BLaER1 (cell line): Measurements from ENCODE around the gene EYA4.

ENCODE experiments used
- H3K27ac ChIP-seq: shearing (Covaris generic); formaldehyde crosslinking; 2 replicates; pipeline ENCODE4 v1.8.1; 2022
- H3K27me3 ChIP-seq: shearing (Covaris generic); formaldehyde crosslinking; 2 replicates; pipeline ENCODE4 v1.8.1; 2022
- H3K36me3 ChIP-seq: shearing (Covaris generic); formaldehyde crosslinking; 2 replicates; pipeline ENCODE4 v1.8.1; 2022
- H3K4me1 ChIP-seq: shearing (Covaris generic); formaldehyde crosslinking; 2 replicates; pipeline ENCODE4 v1.8.1; 2022
- H3K4me2 ChIP-seq: shearing (Covaris generic); formaldehyde crosslinking; 2 replicates; pipeline ENCODE4 v1.8.1; 2022
- H3K4me3 ChIP-seq: shearing (Covaris generic); formaldehyde crosslinking; 2 replicates; pipeline ENCODE4 v1.8.1; 2022
- H3K9ac ChIP-seq: shearing (Covaris generic); formaldehyde crosslinking; 2 replicates; pipeline ENCODE4 v1.8.1; 2022
- H3K9me3 ChIP-seq: shearing (Covaris generic); formaldehyde crosslinking; 2 replicates; pipeline ENCODE4 v1.8.1; 2022
- H4K20me1 ChIP-seq: shearing (Covaris generic); formaldehyde crosslinking; 2 replicates; pipeline ENCODE4 v1.8.1; 2022
- Cebpa-rat ChIP-seq: shearing (Covaris generic); IDR thresholded peaks from 2 replicates; pipeline ENCODE4 v1.8.1; 2022

The EYA4 gene

DNA sequence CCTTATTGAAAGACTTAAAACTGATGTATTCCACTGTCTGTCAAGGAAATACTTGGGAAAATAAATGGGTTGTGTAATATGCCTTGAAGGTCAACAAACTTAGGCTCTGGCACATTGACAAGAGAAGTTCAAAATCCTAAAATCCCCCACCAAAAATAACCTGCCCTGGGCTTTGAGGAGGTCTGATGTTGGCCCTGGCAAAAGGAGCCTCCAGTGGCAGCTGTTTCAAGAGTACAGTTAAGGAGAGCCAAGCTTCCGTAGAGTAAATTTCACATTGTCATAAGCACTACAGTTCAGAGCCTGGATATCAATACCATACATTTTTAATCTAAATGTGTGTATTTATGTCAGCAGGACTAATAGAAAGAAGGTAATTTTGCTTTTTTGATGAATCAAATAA is 282.7 kb downstream of the EYA4 start:
- no peak for TF ChIP-seq Cebpa-rat
- H3K36me3 ChIP-seq = peaks cover 17% of the 10 kb centered on the region
- H3K4me1 ChIP-seq = no peaks in the 10 kb centered on the region
- H3K4me2 ChIP-seq = no peak overlapping the region
- no peaks in the 10 kb centered on the region for H4K20me1 ChIP-seq
- H3K27me3 ChIP-seq = no peaks in the 10 kb centered on the region
- H3K4me3 ChIP-seq = no peak overlapping the region
- H3K27ac ChIP-seq = no peak overlapping the region
- H3K9ac ChIP-seq = no peak overlapping the region
- H3K9me3 ChIP-seq = no peaks in the 10 kb centered on the region

DNA sequence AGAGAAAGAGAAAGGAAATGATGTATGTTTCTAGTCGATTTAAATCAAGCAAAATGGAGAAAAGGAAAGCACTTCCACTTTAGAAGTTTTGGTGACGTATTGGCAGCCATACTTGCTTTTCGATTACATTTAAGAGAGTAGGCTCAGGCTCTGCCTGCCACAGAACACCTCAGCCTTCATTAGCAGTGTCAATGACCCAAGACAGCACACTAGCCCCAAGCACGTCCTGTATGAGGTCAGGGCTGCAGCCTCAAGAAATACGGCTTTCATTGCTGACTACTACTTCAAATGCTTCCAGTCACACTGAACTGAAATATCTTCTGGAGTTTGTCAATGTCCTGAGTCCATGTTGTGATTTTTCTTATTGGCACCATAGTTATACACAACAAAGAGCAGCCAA is 285.3 kb downstream of the EYA4 start:
- no peak overlapping the region for H3K9ac ChIP-seq
- no peaks in the 10 kb centered on the region for H3K27me3 ChIP-seq
- H4K20me1 ChIP-seq = no peaks in the 10 kb centered on the region
- peaks cover 20% of the 10 kb centered on the region for H3K36me3 ChIP-seq
- no peak overlapping the region for H3K4me3 ChIP-seq
- no peak for TF ChIP-seq Cebpa-rat
- H3K9me3 ChIP-seq = no peaks in the 10 kb centered on the region
- H3K27ac ChIP-seq = no peak overlapping the region
- H3K4me1 ChIP-seq = no peaks in the 10 kb centered on the region
- H3K4me2 ChIP-seq = no peak overlapping the region

DNA sequence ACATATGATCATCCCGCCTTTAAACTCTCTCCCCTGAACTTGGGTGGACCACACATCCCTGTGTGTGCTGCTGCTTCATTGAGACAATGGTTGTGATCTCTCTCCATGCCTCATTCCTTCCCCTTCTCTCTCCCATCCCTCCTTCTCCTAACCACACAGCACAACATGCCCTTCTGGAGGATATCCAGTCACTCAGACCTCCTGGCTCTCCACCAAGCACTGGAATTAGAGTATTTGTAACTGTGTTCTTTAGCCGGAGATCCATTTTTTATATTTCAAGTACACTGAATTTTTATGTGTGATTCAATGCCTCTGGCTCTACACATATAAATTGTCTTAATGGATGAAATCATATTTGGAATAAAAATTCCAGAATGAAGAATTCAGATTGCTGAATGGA is 287.4 kb downstream of the EYA4 start:
- Histone ChIP-seq H3K9ac (no peak overlapping the region), H3K4me3 (no peak overlapping the region)
- TF ChIP-seq Cebpa-rat = no peak

DNA sequence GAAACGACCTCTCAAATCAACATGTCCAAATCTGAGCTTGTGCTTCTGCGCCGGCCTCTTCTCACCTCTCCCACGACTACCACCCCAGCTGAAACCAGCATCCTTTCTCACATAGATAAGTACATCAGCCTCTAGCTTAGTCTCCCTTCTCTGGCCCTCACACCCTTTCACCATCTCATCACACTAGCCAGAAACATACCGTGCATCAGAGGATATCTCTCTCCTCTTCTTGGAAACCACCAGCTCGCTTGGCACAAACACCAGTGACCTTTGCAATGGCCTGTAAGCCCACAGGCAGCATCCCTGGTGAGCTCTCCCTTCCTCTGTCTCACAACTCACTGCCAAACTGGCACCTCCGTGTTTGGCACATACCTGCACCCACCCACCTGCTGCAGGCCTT is 291.8 kb downstream of the EYA4 start:
- Histone ChIP-seq H3K36me3 (peaks cover 17% of the 10 kb centered on the region), H3K9me3 (no peaks in the 10 kb centered on the region), H3K9ac (no peak overlapping the region), H3K27me3 (no peaks in the 10 kb centered on the region), H4K20me1 (no peaks in the 10 kb centered on the region), H3K4me1 (no peaks in the 10 kb centered on the region), H3K4me2 (no peak overlapping the region), H3K4me3 (no peak overlapping the region), H3K27ac (no peak overlapping the region)
- no peak for TF ChIP-seq Cebpa-rat

More for the DNA sequence above, 287.4 kb downstream of the EYA4 start:
- Histone ChIP-seq H3K36me3 (peaks cover 29% of the 10 kb centered on the region), H3K4me2 (no peak overlapping the region), H3K9me3 (no peaks in the 10 kb centered on the region), H3K4me1 (no peaks in the 10 kb centered on the region), H3K27me3 (no peaks in the 10 kb centered on the region), H3K27ac (no peak overlapping the region), H4K20me1 (no peaks in the 10 kb centered on the region)

DNA sequence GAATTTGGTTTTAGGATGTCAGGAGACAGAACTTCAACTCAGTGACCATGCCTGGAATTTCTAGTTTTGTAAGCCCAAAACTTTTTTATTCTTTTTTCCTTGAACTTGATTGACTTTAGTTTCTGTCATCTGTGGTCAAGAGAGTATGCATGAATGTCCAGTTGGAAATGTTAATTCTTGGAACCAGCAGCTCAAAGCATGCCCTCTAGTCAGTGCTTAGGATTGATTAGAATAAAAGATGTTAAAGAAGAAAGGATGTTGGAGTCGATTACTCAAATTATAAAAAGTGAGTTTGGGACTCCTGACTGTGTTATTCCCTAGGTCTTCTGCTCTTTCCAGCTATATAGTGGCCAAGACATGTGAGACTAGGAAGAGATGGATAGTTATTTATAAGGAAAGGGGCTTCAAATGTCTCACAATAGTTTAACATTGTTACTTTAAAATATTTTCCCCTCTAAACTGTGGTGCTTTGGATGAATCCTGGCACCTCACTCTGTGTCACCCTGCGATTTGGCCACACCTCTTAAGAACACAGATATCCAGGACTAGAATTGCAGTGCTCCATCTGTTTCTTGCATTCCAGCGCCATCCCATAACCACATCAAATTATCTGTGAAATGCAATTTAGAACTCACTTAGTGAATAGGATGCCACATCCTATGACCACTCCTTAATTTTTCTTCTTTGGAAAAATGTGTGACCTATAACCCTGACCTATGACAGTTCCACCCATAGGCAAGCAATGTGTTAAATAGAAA is 298.5 kb downstream of the EYA4 start:
- H3K9me3 ChIP-seq = no peaks in the 10 kb centered on the region
- H3K9ac ChIP-seq = no peak overlapping the region
- no peaks in the 10 kb centered on the region for H4K20me1 ChIP-seq
- H3K27me3 ChIP-seq = no peaks in the 10 kb centered on the region
- H3K27ac ChIP-seq = no peak overlapping the region
- H3K4me2 ChIP-seq = no peak overlapping the region
- H3K36me3 ChIP-seq = no peaks in the 10 kb centered on the region
- no peaks in the 10 kb centered on the region for H3K4me1 ChIP-seq
- no peak for TF ChIP-seq Cebpa-rat
- no peak overlapping the region for H3K4me3 ChIP-seq

DNA sequence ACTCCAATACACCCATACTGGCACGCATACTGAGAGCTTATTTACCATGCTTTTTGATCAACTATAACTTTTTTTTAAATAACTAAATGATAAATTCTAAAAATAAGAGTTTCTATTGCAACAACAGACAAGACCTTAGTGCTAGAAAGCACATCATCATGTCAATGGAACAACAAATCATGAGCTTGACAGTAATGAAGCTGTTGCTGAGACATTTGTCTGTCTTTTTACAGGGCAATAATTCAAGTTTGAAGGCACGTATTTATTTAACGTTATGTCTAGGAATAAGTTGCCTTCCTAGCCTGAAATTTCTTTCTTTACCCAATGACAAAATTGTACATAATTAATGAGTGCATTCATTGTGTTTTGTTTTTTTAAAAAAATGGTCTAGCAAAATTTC is 299.2 kb downstream of the EYA4 start:
- Histone ChIP-seq H3K9me3 (no peaks in the 10 kb centered on the region), H3K4me2 (no peak overlapping the region), H3K4me3 (no peak overlapping the region)

DNA sequence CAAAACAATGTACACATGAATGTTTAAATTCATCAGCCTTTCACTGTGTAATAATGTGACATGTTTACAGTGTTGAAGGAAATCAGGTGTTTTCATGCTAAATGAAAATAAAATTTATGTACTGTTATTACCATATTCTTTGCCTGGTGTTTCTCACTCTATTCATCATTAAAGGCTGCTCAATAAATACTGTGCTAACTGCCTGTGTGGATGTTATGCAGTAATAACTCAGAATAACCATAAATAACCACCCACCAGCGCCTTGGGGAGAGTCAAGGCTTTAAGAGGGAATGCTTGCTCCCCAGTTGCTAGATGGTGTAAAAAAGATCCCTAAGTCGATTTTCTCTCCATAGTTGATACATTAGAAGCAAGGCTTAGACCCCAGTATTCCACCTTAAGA is 299.9 kb downstream of the EYA4 start:
- H3K36me3 ChIP-seq = no peaks in the 10 kb centered on the region
- H3K4me3 ChIP-seq = no peak overlapping the region
- H3K4me1 ChIP-seq = no peaks in the 10 kb centered on the region
- no peaks in the 10 kb centered on the region for H3K27me3 ChIP-seq
- no peaks in the 10 kb centered on the region for H4K20me1 ChIP-seq
- TF ChIP-seq Cebpa-rat = no peak
- no peak overlapping the region for H3K4me2 ChIP-seq
- no peaks in the 10 kb centered on the region for H3K9me3 ChIP-seq
- no peak overlapping the region for H3K27ac ChIP-seq
- H3K9ac ChIP-seq = no peak overlapping the region

More for the DNA sequence above, 299.2 kb downstream of the EYA4 start:
- TF ChIP-seq Cebpa-rat = no peak
- H3K27ac ChIP-seq = no peak overlapping the region
- H3K9ac ChIP-seq = no peak overlapping the region
- H3K4me1 ChIP-seq = no peaks in the 10 kb centered on the region
- no peaks in the 10 kb centered on the region for H4K20me1 ChIP-seq
- H3K27me3 ChIP-seq = no peaks in the 10 kb centered on the region
- H3K36me3 ChIP-seq = no peaks in the 10 kb centered on the region

DNA sequence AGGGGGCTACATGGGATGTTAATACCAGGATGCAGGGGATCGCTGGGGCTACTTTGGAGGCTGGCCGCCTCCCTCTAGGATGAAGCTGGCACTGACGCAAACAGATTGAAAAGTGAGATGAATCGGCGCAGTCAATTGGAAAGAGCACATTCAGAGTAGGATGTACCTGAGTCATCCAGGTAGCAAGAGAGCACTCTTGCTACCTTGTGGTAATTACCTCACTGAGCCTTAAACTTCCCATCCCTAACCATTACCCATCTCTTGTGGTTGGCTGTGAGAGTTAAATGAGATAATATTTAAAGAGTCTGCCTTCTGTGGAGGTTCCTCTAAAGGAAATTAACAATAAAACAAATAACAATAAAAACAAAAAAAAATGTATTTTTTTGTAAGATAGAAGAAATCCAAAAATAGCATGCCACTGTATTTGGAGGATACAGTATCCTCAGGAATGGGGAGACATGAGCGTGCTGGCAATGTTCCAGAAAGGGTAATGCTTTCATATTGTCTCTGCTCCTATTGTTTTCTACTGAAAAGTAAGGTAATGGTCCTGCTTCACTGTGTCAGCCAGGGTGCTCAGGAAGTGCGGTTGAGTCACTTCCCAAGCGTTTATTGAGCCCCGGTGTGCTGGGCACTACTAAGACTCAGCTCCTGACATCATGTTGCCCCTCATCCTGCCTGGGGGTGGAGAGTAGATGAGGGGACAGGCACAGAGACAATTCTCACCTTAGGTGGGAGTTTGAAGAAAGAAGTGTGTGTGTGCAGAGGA is 301.1 kb downstream of the EYA4 start:
- H4K20me1 ChIP-seq = no peaks in the 10 kb centered on the region
- H3K27me3 ChIP-seq = no peaks in the 10 kb centered on the region
- H3K4me3 ChIP-seq = no peak overlapping the region
- 0 out of 2 replicates have a peak, but pooled peaks cover 2% of the 10 kb centered on the region for H3K4me1 ChIP-seq
- no peak for TF ChIP-seq Cebpa-rat
- no peak overlapping the region for H3K4me2 ChIP-seq
- H3K36me3 ChIP-seq = no peaks in the 10 kb centered on the region
- H3K27ac ChIP-seq = no peak overlapping the region
- H3K9me3 ChIP-seq = no peaks in the 10 kb centered on the region
- no peak overlapping the region for H3K9ac ChIP-seq

DNA sequence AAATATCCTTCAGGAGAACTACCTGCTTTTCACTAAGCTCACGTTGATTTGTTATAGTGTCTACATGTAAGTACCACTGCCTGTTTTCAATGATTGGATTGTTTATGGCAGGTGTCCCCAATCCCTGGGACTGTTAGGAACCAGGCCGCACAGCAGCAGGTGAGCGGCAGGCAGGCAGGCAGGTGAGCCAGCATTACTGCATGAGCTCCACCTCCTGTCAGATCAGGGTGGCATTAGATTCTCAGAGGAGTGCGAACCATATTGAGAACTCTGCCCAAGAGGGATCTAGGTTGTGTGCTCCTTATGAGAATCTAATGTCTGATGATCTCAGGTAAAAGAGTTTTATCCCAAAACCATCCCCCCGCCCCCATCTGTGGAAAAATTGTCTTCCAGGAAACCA is 303.3 kb downstream of the EYA4 start:
- no peak overlapping the region for H3K4me3 ChIP-seq
- H3K27me3 ChIP-seq = no peaks in the 10 kb centered on the region
- no peaks in the 10 kb centered on the region for H3K36me3 ChIP-seq
- H3K9me3 ChIP-seq = no peaks in the 10 kb centered on the region
- no peak overlapping the region for H3K4me2 ChIP-seq
- no peak overlapping the region for H3K9ac ChIP-seq
- no peak overlapping the region for H3K27ac ChIP-seq
- H3K4me1 ChIP-seq = 0 out of 2 replicates have a peak, but pooled peaks cover 3% of the 10 kb centered on the region
- no peak for TF ChIP-seq Cebpa-rat
- H4K20me1 ChIP-seq = no peaks in the 10 kb centered on the region

DNA sequence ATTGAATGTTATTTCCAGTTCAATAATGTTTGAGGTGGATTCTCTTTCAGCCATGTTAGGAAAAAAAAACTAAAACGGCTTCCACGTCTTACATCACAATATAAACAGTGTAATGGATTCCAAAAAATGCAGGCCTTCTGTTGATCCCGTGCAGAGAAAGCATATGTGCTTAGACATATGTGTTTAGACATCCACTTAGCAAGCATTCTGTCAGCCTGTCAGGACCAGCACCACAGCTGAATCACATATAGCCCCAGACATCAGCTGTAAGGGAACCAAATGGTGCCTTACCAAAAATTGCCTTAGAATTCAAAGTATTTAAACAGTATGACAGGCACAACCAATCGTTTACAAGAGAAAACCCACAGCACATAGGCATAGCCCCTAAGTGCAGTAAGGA is 304.9 kb downstream of the EYA4 start:
- Histone ChIP-seq H3K4me3 (no peak overlapping the region), H3K9ac (no peak overlapping the region), H3K36me3 (no peaks in the 10 kb centered on the region), H3K4me1 (0 out of 2 replicates have a peak, but pooled peaks cover 3% of the 10 kb centered on the region), H3K27ac (no peak overlapping the region), H3K27me3 (no peaks in the 10 kb centered on the region), H4K20me1 (no peaks in the 10 kb centered on the region), H3K4me2 (no peak overlapping the region), H3K9me3 (no peaks in the 10 kb centered on the region)
- no peak for TF ChIP-seq Cebpa-rat
